GM12865 (cell line): ENCODE results near the gene GALNT2.

Experiments
- DNase-seq: peaks from one replicate; pipeline ENCODE4 v3.0.0; 2010; ENCODE audit warnings: low read depth
- H3K4me3 ChIP-seq: 2 replicates; pipeline ENCODE4 v1.5.1; 2011; ENCODE audit warnings: mild to moderate bottlenecking, low read depth, low read length, control low read depth
- TF ChIP-seq, protein P1 (sequence below): IDR thresholded peaks from 2 replicates; pipeline ENCODE4 v1.5.1; 2011; ENCODE audit warnings: low read length, control low read depth, low read depth, inconsistent platforms; ENCODE audit not compliant: insufficient read depth; ENCODE audit errors: missing control alignments

GALNT2 gene

DNA sequence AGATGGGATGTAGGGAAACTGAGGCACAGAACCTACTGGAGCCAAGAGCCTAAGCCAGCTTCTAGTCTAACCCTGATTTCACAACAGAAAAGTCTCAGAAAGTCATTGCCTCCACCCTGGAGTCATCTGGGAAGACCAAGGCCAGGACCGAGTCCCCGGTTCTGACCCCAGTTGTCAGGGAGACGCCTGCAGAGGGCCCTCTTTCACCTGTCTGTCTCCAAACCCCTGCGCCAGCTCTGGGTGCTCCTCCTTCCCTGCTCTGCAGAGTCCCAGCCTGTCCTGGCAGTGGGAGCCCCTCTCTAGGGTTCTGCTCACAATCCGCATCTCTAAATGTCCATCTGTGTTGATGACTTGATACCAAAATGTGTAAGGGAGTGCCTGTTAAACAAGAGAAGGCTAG is 209.4 kb downstream of the GALNT2 start:
- no peak for DNase-seq
- H3K4me3 ChIP-seq = no peak overlapping the region
- TF ChIP-seq, protein P1, sequence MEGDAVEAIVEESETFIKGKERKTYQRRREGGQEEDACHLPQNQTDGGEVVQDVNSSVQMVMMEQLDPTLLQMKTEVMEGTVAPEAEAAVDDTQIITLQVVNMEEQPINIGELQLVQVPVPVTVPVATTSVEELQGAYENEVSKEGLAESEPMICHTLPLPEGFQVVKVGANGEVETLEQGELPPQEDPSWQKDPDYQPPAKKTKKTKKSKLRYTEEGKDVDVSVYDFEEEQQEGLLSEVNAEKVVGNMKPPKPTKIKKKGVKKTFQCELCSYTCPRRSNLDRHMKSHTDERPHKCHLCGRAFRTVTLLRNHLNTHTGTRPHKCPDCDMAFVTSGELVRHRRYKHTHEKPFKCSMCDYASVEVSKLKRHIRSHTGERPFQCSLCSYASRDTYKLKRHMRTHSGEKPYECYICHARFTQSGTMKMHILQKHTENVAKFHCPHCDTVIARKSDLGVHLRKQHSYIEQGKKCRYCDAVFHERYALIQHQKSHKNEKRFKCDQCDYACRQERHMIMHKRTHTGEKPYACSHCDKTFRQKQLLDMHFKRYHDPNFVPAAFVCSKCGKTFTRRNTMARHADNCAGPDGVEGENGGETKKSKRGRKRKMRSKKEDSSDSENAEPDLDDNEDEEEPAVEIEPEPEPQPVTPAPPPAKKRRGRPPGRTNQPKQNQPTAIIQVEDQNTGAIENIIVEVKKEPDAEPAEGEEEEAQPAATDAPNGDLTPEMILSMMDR = no peak

DNA sequence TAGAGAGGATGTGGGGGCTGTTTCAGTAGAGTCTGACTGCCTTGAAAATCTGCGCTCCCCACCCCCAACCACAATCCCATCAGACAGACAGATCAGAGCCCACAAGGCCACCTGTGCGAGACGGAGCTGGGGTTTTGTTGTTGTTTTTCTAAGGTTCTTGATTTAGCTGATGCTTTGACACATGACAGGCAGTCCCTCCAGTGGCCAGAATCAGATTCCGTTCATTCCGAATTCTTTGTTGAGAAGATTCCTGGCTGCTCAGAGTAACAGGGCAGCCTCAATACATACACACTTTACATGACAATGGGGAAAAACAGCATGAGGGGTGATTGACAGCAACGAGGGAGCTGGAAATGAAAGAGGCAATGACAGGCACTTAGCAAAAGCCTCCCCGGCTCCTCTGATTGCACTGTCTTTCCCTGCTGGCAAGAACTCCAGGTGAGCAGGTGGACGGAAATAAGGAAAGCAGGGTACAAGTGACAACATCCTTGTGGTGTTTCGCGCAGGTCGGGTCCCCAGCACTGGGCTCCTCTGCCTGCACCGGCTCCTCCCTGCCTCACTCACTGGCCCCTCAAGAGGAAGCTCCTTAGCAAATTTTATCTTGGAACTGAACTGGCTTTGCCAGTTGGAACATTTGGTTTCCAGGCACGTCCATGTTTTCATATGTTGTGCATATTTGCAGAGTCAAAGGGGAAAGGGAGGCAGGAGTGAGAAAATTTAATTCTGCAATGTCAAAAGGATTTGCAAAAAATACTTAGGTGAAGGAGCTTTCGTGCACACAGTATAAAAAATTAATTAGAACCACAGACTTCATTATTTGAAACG is 210.4 kb downstream of the GALNT2 start:
- no peak for DNase-seq
- TF ChIP-seq, protein P1 = no peak

DNA sequence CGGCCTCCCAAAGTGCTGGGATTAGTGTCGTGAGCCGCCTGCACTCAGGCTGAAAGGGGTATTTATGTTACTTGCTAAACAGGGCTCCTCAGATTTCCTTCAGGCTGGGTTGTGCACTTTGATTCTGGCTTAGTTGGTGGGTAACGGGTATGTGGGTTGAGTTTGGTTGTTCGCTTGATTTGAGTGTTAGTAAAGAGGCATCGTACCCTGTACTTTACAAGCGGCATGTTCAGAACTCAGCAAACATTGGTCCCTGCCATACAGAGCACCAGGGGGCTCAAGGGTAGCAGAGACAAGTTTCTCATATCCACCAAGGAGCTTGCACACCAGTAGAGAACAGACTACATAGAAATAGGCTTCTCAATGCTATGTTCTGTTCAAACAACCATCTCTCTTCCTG is 211.3 kb downstream of the GALNT2 start:
- no peak for DNase-seq
- TF ChIP-seq, protein P1 = no peak
- no peak overlapping the region for H3K4me3 ChIP-seq

More for the DNA sequence above, 210.4 kb downstream of the GALNT2 start:
- no peak overlapping the region for H3K4me3 ChIP-seq

DNA sequence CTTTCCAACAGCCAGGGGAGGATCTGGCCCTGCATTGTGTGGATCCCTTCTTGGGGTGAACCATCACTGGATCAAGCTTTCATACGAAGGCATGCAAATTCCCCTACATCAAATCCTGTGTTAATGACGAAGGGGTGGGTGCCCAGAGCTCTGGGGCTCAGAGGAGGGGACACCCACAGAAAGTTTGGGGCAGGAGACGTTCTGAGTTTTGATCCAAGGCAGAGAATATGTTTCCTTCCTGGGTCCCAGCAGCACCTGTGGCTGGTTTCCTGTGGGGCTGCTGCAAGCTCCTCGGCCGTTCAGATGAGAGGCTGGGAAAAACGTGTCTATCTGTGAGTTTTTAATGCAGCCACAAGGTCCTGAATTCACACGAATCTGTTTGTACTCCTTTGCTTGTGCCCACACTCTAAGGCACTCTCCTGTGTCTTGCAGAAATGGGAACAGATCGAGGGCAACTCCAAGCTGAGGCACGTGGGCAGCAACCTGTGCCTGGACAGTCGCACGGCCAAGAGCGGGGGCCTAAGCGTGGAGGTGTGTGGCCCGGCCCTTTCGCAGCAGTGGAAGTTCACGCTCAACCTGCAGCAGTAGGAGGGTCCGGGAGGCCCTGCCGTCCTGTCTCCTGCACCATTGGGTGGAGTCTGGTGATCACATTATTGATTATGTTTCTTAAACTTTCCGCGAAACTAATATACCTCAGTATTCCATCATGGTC is 212.0 kb downstream of the GALNT2 start:
- H3K4me3 ChIP-seq = no peak overlapping the region
- TF ChIP-seq, protein P1 = no peak
- no peak for DNase-seq

DNA sequence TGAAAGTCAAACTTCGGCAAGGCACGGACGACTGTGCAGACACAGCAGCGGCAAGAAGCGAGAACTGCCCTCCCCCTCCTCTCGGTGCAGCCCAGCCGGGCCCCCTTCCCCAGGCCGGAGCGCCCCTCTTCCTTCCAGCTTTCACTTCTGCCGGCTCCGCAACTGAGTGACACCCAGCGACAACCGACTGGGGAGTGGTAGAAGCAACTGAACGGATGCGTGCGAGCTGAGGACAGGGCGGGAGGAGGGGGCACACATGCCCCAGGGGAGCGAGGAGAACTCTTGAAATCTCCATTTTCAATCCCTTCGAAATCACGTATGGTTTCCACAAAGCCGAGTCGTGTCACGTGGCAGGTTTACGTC is 212.5 kb downstream of the GALNT2 start:
- TF ChIP-seq, protein P1 = no peak
- no peak for DNase-seq
- no peak overlapping the region for H3K4me3 ChIP-seq

DNA sequence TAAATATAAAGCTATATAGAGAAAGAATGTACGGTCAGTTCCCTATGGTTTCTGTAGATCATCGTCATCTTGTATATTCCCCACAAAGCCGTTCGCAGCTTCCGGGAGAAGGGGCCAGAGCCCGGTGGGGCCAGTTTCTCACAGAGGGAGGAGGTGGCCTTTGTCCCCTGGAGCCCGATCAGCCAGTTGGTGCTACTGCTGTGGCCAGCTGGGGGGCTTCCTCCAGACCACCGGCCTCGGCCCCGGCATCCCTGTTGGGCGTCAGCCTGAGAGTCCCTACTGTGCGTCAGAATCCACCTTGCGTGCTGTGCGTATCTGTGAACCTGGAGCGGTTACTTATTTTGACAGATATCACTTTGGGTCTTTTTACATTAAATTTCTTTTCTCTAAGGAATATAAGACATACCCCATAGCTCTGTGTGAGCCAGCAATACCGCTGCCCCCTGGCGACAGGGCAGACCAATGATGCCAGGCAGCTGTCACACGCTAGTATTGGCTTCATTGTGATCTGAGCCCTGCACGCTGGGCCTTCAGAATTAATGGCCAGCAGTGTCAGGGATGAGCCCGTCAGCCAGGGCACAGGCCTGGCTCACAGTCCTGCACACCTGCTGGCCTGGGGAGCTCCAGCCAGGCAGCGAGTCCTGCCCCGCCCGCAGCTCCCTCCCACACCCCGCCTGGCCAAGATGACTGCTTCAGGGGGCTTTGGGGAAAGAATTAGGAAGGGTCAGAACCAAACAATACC is 213.2 kb downstream of the GALNT2 start:
- DNase-seq = no peak
- TF ChIP-seq, protein P1 = no peak
- no peak overlapping the region for H3K4me3 ChIP-seq
